Calu3 (cell line): ENCODE measurements around the gene PPCDC. TPM values are rescaled to one million over a fixed set of nuclear protein-coding genes. Genes with fewer than 3 reads are reported as not detected.

ENCODE experiments used
- BruUV-seq: library from RNA; stranded (reverse); fragments of 400-500 nt; replicated peaks from 2 replicates; lab custom pipeline; 2021; lab: Mats Ljungman, UMichigan
- CTCF ChIA-PET: fragments of 300-600 bp; sonication (Branson Sonifier 250); formaldehyde crosslinking; loops from one replicate; lab custom pipeline; 2022; ENCODE audit warnings: antibody characterized with exemption; lab: Charles Lee
- DNase-seq: peaks from one replicate; pipeline ENCODE4 v3.0.0; 2022
- H3K27ac Mint-ChIP-seq: one replicate; pipeline ENCODE4 v1.8.0; 2022; ENCODE audit warnings: mixed read lengths; ENCODE audit not compliant: unreplicated experiment
- H3K27me3 Mint-ChIP-seq: one replicate; pipeline ENCODE4 v1.8.0; 2022; ENCODE audit warnings: mixed read lengths; ENCODE audit not compliant: unreplicated experiment
- H3K36me3 Mint-ChIP-seq: one replicate; pipeline ENCODE4 v1.8.0; 2022; ENCODE audit warnings: mild to moderate bottlenecking, moderate library complexity, mixed read lengths; ENCODE audit not compliant: insufficient read depth, unreplicated experiment
- H3K4me1 Mint-ChIP-seq: one replicate; pipeline ENCODE4 v1.8.0; 2022; ENCODE audit warnings: mild to moderate bottlenecking, low read depth, mixed read lengths; ENCODE audit not compliant: unreplicated experiment
- H3K4me3 Mint-ChIP-seq: one replicate; pipeline ENCODE4 v1.8.0; 2022; ENCODE audit warnings: mild to moderate bottlenecking, low read depth, moderate library complexity, mixed read lengths; ENCODE audit not compliant: unreplicated experiment
- H3K9me3 Mint-ChIP-seq: one replicate; pipeline ENCODE4 v1.8.0; 2022; ENCODE audit warnings: low read depth, mixed read lengths; ENCODE audit not compliant: unreplicated experiment
- CTCF ChIP-seq: fragments of 200-600 bp; IDR thresholded peaks from one replicate; pipeline ENCODE4 v1.8.0; 2022; ENCODE audit warnings: antibody characterized with exemption; ENCODE audit not compliant: unreplicated experiment
- intact Hi-C: fragments of 100-400 bp; cut with micrococcal nuclease; formaldehyde crosslinking; loops from one replicate; pipeline ENCODE4 v1.10.0; 2022; ENCODE audit not compliant: unreplicated experiment
- total RNA-seq: library from RNA; stranded (reverse); gene quantifications from 2 replicates; pipeline ENCODE4 v1.2.3, GENCODE V29; 2022

The PPCDC gene
- total RNA-seq, 1 experiment from 2014 or later, result 24.4 TPM

- DNase-seq, result no peak
- peaks cover 50% of the 10 kb centered on the region for H3K4me1 Mint-ChIP-seq
- no peaks in the 10 kb centered on the region for H3K27me3 Mint-ChIP-seq
- no peak for TF ChIP-seq CTCF
- no peak overlapping the region for H3K4me3 Mint-ChIP-seq
- intact Hi-C loops, result no loop called here
- peaks cover 18% of the 10 kb centered on the region for H3K36me3 Mint-ChIP-seq
- BruUV-seq, result no TSS peak
- no peaks in the 10 kb centered on the region for H3K9me3 Mint-ChIP-seq
- no peak overlapping the region for H3K27ac Mint-ChIP-seq
- CTCF ChIA-PET, result no interaction called here
These were observed 4.2 kb downstream of the PPCDC start for GRCh38 chr15:75027551-75027950.

- CTCF ChIA-PET, result interaction anchor here (0.8 to 2.7 kb wide), 7 partner anchors 9 to 279 kb away, joined by 3 to 28 read pairs (median 7); partner anchors contain the start of gene C15orf39
- Mint-ChIP-seq H3K27me3 (no peaks in the 10 kb centered on the region), H3K27ac (no peak overlapping the region), H3K9me3 (no peaks in the 10 kb centered on the region), H3K4me3 (no peak overlapping the region), H3K36me3 (peaks cover 15% of the 10 kb centered on the region), H3K4me1 (peaks cover 45% of the 10 kb centered on the region)
- no TSS peak for BruUV-seq
- intact Hi-C loops, result loop anchor here (1.0 kb wide), 1 partner anchor 277 kb away; no protein-coding TSS in a partner anchor
- TF ChIP-seq CTCF, result no peak
- no peak for DNase-seq
These were observed 5.6 kb downstream of the PPCDC start for GRCh38 chr15:75028991-75029377.

GRCh38 chr15:75029378-75030022, 6.1 kb downstream of the PPCDC start:
- H3K27me3 Mint-ChIP-seq, result no peaks in the 10 kb centered on the region
- CTCF ChIA-PET, result interaction anchor here (0.5 to 2.7 kb wide), 9 partner anchors 8 to 278 kb away, joined by 3 to 28 read pairs (median 6); partner anchors contain the start of gene C15orf39
- H3K4me1 Mint-ChIP-seq, result peaks cover 45% of the 10 kb centered on the region
- DNase-seq, result peak; percentile 95
- no peak overlapping the region for H3K27ac Mint-ChIP-seq
- intact Hi-C loops, result loop anchor here (1.0 kb wide), 1 partner anchor 277 kb away; no protein-coding TSS in a partner anchor
- H3K36me3 Mint-ChIP-seq, result peaks cover 10% of the 10 kb centered on the region
- H3K9me3 Mint-ChIP-seq, result no peaks in the 10 kb centered on the region
- H3K4me3 Mint-ChIP-seq, result no peak overlapping the region
- no TSS peak for BruUV-seq
- TF ChIP-seq CTCF, result peak; percentile 97

- peaks cover 41% of the 10 kb centered on the region for H3K4me1 Mint-ChIP-seq
- TF ChIP-seq CTCF, result no peak
- no peaks in the 10 kb centered on the region for H3K27me3 Mint-ChIP-seq
- BruUV-seq, result no TSS peak
- H3K27ac Mint-ChIP-seq, result no peak overlapping the region
- DNase-seq, result no peak
- intact Hi-C loops, result no loop called here
- H3K4me3 Mint-ChIP-seq, result no peak overlapping the region
- peaks cover 7% of the 10 kb centered on the region for H3K36me3 Mint-ChIP-seq
- CTCF ChIA-PET, result interaction anchor here (0.5 to 2.7 kb wide), 8 partner anchors 8 to 278 kb away, joined by 3 to 28 read pairs (median 6); partner anchors contain the start of gene C15orf39
- H3K9me3 Mint-ChIP-seq, result no peaks in the 10 kb centered on the region
These were observed 6.6 kb downstream of the PPCDC start for GRCh38 chr15:75030023-75030413.
